Measurements from ENCODE around the gene DYNLT2.

DNA sequence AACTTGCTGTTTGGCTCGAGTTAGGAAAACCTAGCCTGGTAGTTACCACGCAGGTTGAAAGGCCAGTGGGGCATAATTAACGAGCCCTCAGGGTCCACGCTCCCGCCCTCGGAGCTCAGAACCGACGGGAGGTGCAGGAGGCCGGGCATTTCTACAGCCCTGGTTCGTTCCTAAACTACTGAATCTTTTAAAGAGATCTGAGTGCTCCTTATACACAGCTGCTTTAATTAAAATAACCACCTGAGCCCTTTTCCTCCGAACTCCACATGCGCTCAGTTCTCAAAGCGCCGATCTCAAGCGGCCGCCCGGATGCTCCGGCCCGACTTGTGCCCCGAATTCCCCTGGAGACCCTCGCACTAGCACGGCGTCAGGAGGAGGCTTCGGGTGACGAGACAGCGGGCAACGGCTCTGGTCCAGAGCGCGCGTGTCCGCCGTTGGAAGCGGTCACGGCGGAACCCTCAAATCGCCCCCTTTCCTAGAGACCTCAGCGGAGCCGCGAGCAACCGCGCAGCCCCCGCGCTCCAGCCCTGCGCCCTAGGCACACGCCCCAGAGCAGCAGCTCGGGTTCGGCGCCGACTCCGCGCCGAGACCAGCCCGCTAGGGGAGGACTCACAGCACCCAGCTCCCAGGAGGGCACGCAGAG is 49.9 kb downstream of the DYNLT2 start:
- TF ChIP-seq, protein P1, sequence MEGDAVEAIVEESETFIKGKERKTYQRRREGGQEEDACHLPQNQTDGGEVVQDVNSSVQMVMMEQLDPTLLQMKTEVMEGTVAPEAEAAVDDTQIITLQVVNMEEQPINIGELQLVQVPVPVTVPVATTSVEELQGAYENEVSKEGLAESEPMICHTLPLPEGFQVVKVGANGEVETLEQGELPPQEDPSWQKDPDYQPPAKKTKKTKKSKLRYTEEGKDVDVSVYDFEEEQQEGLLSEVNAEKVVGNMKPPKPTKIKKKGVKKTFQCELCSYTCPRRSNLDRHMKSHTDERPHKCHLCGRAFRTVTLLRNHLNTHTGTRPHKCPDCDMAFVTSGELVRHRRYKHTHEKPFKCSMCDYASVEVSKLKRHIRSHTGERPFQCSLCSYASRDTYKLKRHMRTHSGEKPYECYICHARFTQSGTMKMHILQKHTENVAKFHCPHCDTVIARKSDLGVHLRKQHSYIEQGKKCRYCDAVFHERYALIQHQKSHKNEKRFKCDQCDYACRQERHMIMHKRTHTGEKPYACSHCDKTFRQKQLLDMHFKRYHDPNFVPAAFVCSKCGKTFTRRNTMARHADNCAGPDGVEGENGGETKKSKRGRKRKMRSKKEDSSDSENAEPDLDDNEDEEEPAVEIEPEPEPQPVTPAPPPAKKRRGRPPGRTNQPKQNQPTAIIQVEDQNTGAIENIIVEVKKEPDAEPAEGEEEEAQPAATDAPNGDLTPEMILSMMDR (IDR thresholded peaks at IDR 0.05; ENCODE audit: poor library complexity) = no peak
- TF ChIP-seq EZH2 (IDR thresholded peaks at IDR 0.05; ENCODE audit: borderline replicate concordance) = no peak

Data from hepatocyte (in vitro differentiated cells).